GM19025 (cell line): Measurements from ENCODE around the gene ORM1.

Source experiments
- ATAC-seq: cut with Tn5 transposase; IDR thresholded peaks from one replicate; pipeline ENCODE4 v1.9.1; 2021; ENCODE audit warnings: mild to moderate bottlenecking, low read depth, moderate library complexity; ENCODE audit not compliant: unreplicated experiment

The ORM1 gene

GRCh38 chr9:114361542-114361941, 38.6 kb downstream of the ORM1 start:
- no peak for ATAC-seq

DNA sequence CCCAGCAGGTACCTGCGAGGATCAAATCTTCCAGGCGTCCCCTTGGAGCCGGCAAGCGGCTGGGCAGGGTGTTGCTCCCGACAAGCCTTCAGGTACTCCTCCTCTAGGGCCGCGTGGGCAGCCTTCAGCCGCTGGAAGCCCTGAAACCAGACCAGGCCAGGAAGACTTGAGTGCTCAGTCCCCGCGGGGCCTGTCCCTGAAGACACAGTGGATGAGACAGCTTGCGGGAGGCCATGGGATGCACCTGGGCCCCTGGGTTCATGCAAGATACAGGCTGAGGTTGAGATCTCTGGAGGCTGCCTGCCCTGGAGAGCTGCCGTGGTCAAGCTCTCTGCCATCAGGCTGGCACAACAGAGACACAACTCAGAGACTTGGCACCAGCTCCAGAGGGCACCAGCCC, 39.5 kb downstream of the ORM1 start:
- ATAC-seq, result no peak

- ATAC-seq, result no peak
Measured at GRCh38 chr9:114363424-114363823, 40.5 kb downstream of the ORM1 start.

- ATAC-seq, result no peak
Measured at GRCh38 chr9:114364134-114365041, 41.5 kb downstream of the ORM1 start.

DNA sequence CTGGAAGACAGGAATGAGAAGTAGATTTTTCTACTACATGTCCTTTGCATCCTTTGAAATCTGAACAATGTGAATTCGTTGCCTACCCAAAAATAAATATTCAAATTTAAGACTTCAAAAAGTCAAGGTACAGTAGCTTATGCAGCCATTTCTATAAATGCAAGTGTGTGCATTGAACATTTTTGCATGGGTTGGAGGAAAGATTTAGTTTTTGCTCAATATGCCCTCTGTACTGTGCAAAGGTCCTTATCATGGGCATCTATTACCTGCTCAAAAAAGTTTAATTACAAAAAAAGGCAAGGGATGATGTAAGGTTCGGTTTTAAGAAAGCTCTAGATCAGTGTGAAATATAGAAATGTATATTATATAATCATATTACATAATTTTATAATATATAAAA, 42.3 kb downstream of the ORM1 start:
- no peak for ATAC-seq

GRCh38 chr9:114366334-114367128, 43.6 kb downstream of the ORM1 start:
- no peak for ATAC-seq

GRCh38 chr9:114367366-114367765, 44.5 kb downstream of the ORM1 start:
- ATAC-seq, result no peak

GRCh38 chr9:114367772-114368569, 45.1 kb downstream of the ORM1 start:
- ATAC-seq, result no peak

GRCh38 chr9:114369216-114370130, 46.6 kb downstream of the ORM1 start:
- no peak for ATAC-seq

- no peak for ATAC-seq
Measured at GRCh38 chr9:114370251-114370967, 47.5 kb downstream of the ORM1 start.

- no peak for ATAC-seq
Measured at GRCh38 chr9:114370968-114371320, 48.0 kb downstream of the ORM1 start.

- no peak for ATAC-seq
Measured at GRCh38 chr9:114371343-114371944, 48.5 kb downstream of the ORM1 start.

- ATAC-seq, result no peak
Measured at GRCh38 chr9:114371973-114372917, 49.3 kb downstream of the ORM1 start.

DNA sequence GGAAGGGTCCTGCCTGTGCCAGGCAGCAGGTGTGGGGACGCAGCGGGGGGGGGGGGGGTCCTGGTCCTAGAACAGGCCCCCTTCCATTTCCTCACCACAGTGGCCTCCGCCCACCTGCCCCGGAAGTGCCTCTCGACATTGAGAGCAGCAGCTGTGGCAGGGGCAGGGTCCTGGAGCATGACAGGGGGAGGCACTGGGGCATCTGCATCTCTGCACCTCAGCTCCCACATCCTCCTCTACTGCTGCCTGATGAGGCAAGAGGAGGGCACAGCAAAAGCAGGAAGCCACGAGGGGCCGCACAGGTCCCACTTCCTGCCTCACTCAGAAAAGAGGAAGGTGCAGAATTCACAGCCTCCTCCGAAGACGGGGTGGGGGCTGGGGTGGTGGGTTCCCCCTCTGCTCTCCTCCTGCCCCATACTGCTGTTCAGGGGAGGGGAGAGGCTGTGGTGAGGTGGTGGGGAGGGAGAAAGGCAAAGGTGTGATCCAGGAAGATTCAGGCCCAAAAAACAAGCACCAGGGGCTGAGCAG, 50.1 kb downstream of the ORM1 start:
- peak; percentile 92 for ATAC-seq

DNA sequence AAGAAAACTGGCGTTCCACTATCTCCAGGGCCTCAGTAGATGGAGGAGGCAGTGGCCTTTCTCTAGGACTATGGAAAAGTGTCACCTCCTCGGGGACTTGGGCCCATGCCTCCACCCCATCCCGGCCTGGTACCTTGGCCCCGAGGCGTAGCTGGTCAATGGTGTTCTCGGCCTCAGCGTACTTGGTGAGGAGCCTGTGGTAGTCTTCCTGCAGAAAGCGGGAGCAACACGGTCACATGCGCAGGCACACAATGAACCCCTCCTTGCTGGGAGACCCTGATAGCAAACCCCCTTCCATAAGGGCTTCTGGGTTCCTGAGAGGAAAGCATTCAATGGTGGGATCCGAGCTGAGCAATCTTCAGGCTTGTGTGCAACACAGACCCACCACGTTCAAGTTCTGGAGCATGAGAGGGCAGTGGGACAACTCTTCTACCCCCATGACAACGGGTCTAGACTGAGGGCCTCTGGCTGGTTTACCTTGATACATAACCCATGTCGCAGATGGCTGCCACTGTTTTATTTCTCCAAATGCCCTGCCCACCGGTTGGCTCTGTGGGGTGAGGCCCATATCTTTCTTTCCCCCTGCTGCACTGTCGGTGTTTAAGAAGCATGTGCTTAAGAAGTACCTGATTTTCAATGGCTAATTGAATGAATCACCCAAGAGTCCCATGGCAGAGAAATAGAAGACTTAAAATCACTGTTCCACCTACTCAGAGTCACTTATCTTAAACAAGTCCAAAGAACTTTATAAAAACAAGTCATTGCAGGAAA, 51.2 kb downstream of the ORM1 start:
- no peak for ATAC-seq

DNA sequence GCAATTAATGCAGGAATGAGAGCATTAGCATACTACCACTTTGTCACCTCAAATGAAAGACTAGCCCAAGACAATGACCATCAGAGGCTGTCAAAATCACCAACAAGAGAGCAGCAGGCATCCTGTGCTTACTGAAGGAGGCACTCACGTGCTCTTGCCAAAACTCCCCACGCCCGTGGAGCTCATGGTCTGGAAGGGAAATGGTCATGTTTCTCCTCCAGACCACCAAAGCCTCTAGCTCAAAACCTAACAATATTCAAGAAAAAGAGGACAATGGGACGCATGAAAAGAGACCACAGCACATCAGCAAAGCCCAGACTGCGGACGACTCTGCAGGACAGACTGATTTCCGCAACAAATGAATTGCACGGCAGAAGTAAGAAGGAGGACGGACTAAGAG, 52.0 kb downstream of the ORM1 start:
- no peak for ATAC-seq
